ENCODE results near the gene ZNF439. TPM values are rescaled to one million over a fixed set of nuclear protein-coding genes. Genes with fewer than 3 reads are reported as not detected.

Gene ZNF439
- total and polyA plus RNA-seq, 2 donors (not counting 1 experiment from before 2014, with no cell fraction given): 3.1 to 9.4 TPM

- no peak for TF ChIP-seq EZH2 (IDR thresholded peaks at IDR 0.05; ENCODE audit: low read length, missing control alignments)
- Histone ChIP-seq H3K4me2 (ENCODE audit: extremely low read depth, insufficient read depth, low read length) (no peak overlapping the region), H3K4me1 (ENCODE audit: control insufficient read depth, extremely low read depth, insufficient read depth, low read length) (no peaks in the 10 kb centered on the region), H3K27ac (ENCODE audit: insufficient read depth, low read length) (no peak overlapping the region), H2AFZ (ENCODE audit: low read length) (no peak overlapping the region), H3K36me3 (ENCODE audit: control insufficient read depth, insufficient read depth, low read length) (no peaks in the 10 kb centered on the region), H3K79me2 (ENCODE audit: control insufficient read depth, insufficient read depth, low read length) (no peaks in the 10 kb centered on the region), H3K9ac (ENCODE audit: insufficient read depth, low read length) (no peak overlapping the region), H4K20me1 (ENCODE audit: control insufficient read depth, extremely low read depth, insufficient read depth, low read length) (no peaks in the 10 kb centered on the region), H3K4me3 (replicated peaks in 1 of 4; ENCODE audit: control extremely low read depth in 1 of 4, insufficient read depth in 1 of 4, low read depth in 3 of 4, low read length in 4 of 4) (no peak overlapping the region), H3K9me3 (ENCODE audit: control insufficient read depth, insufficient read depth, low read depth, low read length) (peaks cover 4% of the 10 kb centered on the region), H3K27me3 (ENCODE audit: control insufficient read depth, insufficient read depth, low read length) (no peaks in the 10 kb centered on the region)
- DNase-seq (ENCODE audit: low read depth in 2 of 2): no peak
Measured at GRCh38 chr19:11807099-11807380, 41.5 kb upstream of the ZNF439 start.

- H3K36me3 ChIP-seq (ENCODE audit: control insufficient read depth, insufficient read depth, low read length): no peaks in the 10 kb centered on the region
- H2AFZ ChIP-seq (ENCODE audit: low read length): peak overlapping the region; percentile 99
- no peaks in the 10 kb centered on the region for H3K9me3 ChIP-seq (ENCODE audit: control insufficient read depth, insufficient read depth, low read depth, low read length)
- peaks cover 2% of the 10 kb centered on the region for H3K79me2 ChIP-seq (ENCODE audit: control insufficient read depth, insufficient read depth, low read length)
- no peaks in the 10 kb centered on the region for H3K27me3 ChIP-seq (ENCODE audit: control insufficient read depth, insufficient read depth, low read length)
- H3K9ac ChIP-seq (ENCODE audit: insufficient read depth, low read length): no peak overlapping the region
- no peaks in the 10 kb centered on the region for H3K4me1 ChIP-seq (ENCODE audit: control insufficient read depth, extremely low read depth, insufficient read depth, low read length)
- TF ChIP-seq EZH2 (IDR thresholded peaks at IDR 0.05; ENCODE audit: low read length, missing control alignments) (no peak), CTCF (conservative IDR thresholded peaks at IDR 0.05 in 1 of 2, IDR thresholded peaks at IDR 0.05 in 1 of 2; ENCODE audit: low read depth in 1 of 2, low read length in 2 of 2) (no peak)
- DNase-seq (ENCODE audit: low read depth in 2 of 2): no peak
- H3K4me3 ChIP-seq (replicated peaks in 1 of 4; ENCODE audit: control extremely low read depth in 1 of 4, insufficient read depth in 1 of 4, low read depth in 3 of 4, low read length in 4 of 4): peak overlapping the region; percentile 70 to 91 (median 80)
- H4K20me1 ChIP-seq (ENCODE audit: control insufficient read depth, extremely low read depth, insufficient read depth, low read length): no peaks in the 10 kb centered on the region
- H3K4me2 ChIP-seq (ENCODE audit: extremely low read depth, insufficient read depth, low read length): peak overlapping the region; percentile 99
- no peak overlapping the region for H3K27ac ChIP-seq (ENCODE audit: insufficient read depth, low read length)
Measured at GRCh38 chr19:11813703-11814028, 34.9 kb upstream of the ZNF439 start.

- no peaks in the 10 kb centered on the region for H3K9me3 ChIP-seq (ENCODE audit: control insufficient read depth, insufficient read depth, low read depth, low read length)
- DNase-seq (ENCODE audit: low read depth in 2 of 2): peak; percentile 91 to 92
- H3K9ac ChIP-seq (ENCODE audit: insufficient read depth, low read length): peak within 1 kb of the TSS; percentile 75
- peak within 1 kb of the TSS; percentile 99 for H2AFZ ChIP-seq (ENCODE audit: low read length)
- no peaks in the 10 kb centered on the region for H3K4me1 ChIP-seq (ENCODE audit: control insufficient read depth, extremely low read depth, insufficient read depth, low read length)
- peaks cover 2% of the 10 kb centered on the region for H3K79me2 ChIP-seq (ENCODE audit: control insufficient read depth, insufficient read depth, low read length)
- no peaks in the 10 kb centered on the region for H4K20me1 ChIP-seq (ENCODE audit: control insufficient read depth, extremely low read depth, insufficient read depth, low read length)
- peak within 1 kb of the TSS; percentile 70 to 91 (median 80) for H3K4me3 ChIP-seq (replicated peaks in 1 of 4; ENCODE audit: control extremely low read depth in 1 of 4, insufficient read depth in 1 of 4, low read depth in 3 of 4, low read length in 4 of 4)
- H3K36me3 ChIP-seq (ENCODE audit: control insufficient read depth, insufficient read depth, low read length): no peaks in the 10 kb centered on the region
- no peaks in the 10 kb centered on the region for H3K27me3 ChIP-seq (ENCODE audit: control insufficient read depth, insufficient read depth, low read length)
- H3K4me2 ChIP-seq (ENCODE audit: extremely low read depth, insufficient read depth, low read length): peak within 1 kb of the TSS; percentile 99
- TF ChIP-seq CTCF (conservative IDR thresholded peaks at IDR 0.05 in 1 of 2, IDR thresholded peaks at IDR 0.05 in 1 of 2; ENCODE audit: low read depth in 1 of 2, low read length in 2 of 2) (no peak), EZH2 (IDR thresholded peaks at IDR 0.05; ENCODE audit: low read length, missing control alignments) (no peak)
- peak within 1 kb of the TSS; percentile 78 for H3K27ac ChIP-seq (ENCODE audit: insufficient read depth, low read length)
Measured at GRCh38 chr19:11814029-11814699, 34.4 kb upstream of the ZNF439 start, which contains the start of gene ZNF440. Gene ZNF440, plus strand, starts transcription at chr19:11814273. Its CDS starts 175 bp downstream, at chr19:11814448.
